H1 (cell line): ENCODE results near the gene IPO13. TPM values are rescaled to one million over a fixed set of nuclear protein-coding genes. Genes with fewer than 3 reads are reported as not detected.

Experiments
- CTCF ChIA-PET: fragments of 300-600 bp; sonication (Branson Sonifier 250); formaldehyde crosslinking; loops from one replicate; lab custom pipeline; 2021; ENCODE audit not compliant: partially characterized antibody; lab: Charles Lee
- POLR2A ChIA-PET: fragments of 300-600 bp; sonication (Branson Sonifier 250); formaldehyde crosslinking; loops from one replicate; lab custom pipeline; 2021; ENCODE audit warnings: inconsistent platforms; ENCODE audit not compliant: partially characterized antibody; lab: Charles Lee
- DNase-seq, 2 experiments: peaks; one replicate each; pipeline versions ENCODE4 v3.0.0 to v3.0.0-alpha.2; 2010 to 2022; ENCODE audit warnings: low spot score in 2 of 2, low read depth in 1 of 2, mixed read lengths in 1 of 2
- FAIRE-seq: peaks from 2 replicates; lab custom pipeline; 2011; peaks lifted over from hg19 to GRCh38; lab: Jason Lieb, UNC
- H2AFZ ChIP-seq: 2 replicates; pipeline ENCODE4 v1.8.1; 2012; ENCODE audit warnings: low read length, inconsistent platforms
- H2AK5ac ChIP-seq: 2 replicates; pipeline ENCODE4 v1.6.1; 2013; ENCODE audit warnings: low read depth, low read length
- H2BK120ac ChIP-seq: replicated peaks from 2 replicates; pipeline ENCODE3; 2013; ENCODE audit warnings: low read depth, low read length, inconsistent platforms
- H2BK12ac ChIP-seq: 2 replicates; pipeline ENCODE4 v1.6.1; 2013; ENCODE audit warnings: low read depth, low read length
- H2BK15ac ChIP-seq: 2 replicates; pipeline ENCODE4 v1.6.1; 2013; ENCODE audit warnings: low read length
- H2BK20ac ChIP-seq: 2 replicates; pipeline ENCODE4 v1.6.1; 2013; ENCODE audit warnings: low read length
- H2BK5ac ChIP-seq: 2 replicates; pipeline ENCODE4 v1.6.1; 2013; ENCODE audit warnings: low read depth, low read length
- H3K14ac ChIP-seq: 2 replicates; pipeline ENCODE4 v1.6.1; 2013; ENCODE audit warnings: inconsistent platforms; ENCODE audit not compliant: insufficient read length
- H3K18ac ChIP-seq: 2 replicates; pipeline ENCODE4 v1.6.1; 2013; ENCODE audit warnings: low read length; ENCODE audit errors: extremely low read depth
- H3K23ac ChIP-seq: 2 replicates; pipeline ENCODE4 v1.6.1; 2013; ENCODE audit warnings: inconsistent platforms; ENCODE audit not compliant: insufficient read length
- H3K23me2 ChIP-seq: 2 replicates; pipeline ENCODE4 v1.6.1; 2013; ENCODE audit warnings: low read depth, low read length
- H3K27ac ChIP-seq: 2 replicates; pipeline ENCODE4 v1.6.1; 2011; ENCODE audit warnings: low read depth, low read length, inconsistent platforms
- H3K27me3 ChIP-seq, 4 experiments: replicated peaks in 1 of 4; 1 replicate in 1 of 4; 2 replicates in 3 of 4; pipeline versions ENCODE4 v1.6.1 to v1.8.1; 2011 to 2013; ENCODE audit warnings: low read length in 3 of 4, mild to moderate bottlenecking in 3 of 4, inconsistent platforms in 2 of 4, mixed read lengths in 2 of 4, moderate library complexity in 1 of 4; ENCODE audit not compliant: control insufficient read depth in 3 of 4, insufficient read depth in 3 of 4; ENCODE audit errors: extremely low read depth in 1 of 4
- H3K36me3 ChIP-seq, 4 experiments: 2 replicates each; pipeline versions ENCODE4 v1.6.1 to v1.8.1; 2011 to 2013; ENCODE audit warnings: mild to moderate bottlenecking in 4 of 4, low read length in 3 of 4, moderate library complexity in 2 of 4, control low read depth in 1 of 4, inconsistent platforms in 1 of 4; ENCODE audit not compliant: insufficient read depth in 4 of 4, control insufficient read depth in 2 of 4
- H3K4ac ChIP-seq: replicated peaks from 2 replicates; pipeline ENCODE3; 2013; ENCODE audit warnings: low read length, low read depth, mixed read lengths, inconsistent platforms; ENCODE audit not compliant: insufficient read length
- H3K4me1 ChIP-seq, 4 experiments: replicated peaks in 1 of 4; 1 replicate in 1 of 4; 2 replicates in 3 of 4; pipeline versions ENCODE4 v1.6.1 to v1.8.1; 2011 to 2013; ENCODE audit warnings: low read length in 3 of 4, inconsistent platforms in 2 of 4, mixed read lengths in 1 of 4; ENCODE audit not compliant: insufficient read depth in 4 of 4, control insufficient read depth in 3 of 4
- H3K4me2 ChIP-seq, 2 experiments: 2 replicates each; pipeline versions ENCODE4 v1.6.1 to v1.8.1; 2011 to 2013; ENCODE audit warnings: low read depth in 2 of 2, low read length in 2 of 2, control low read depth in 1 of 2, inconsistent platforms in 1 of 2, mild to moderate bottlenecking in 1 of 2; ENCODE audit not compliant: insufficient read depth in 1 of 2
- H3K4me3 ChIP-seq, 4 experiments: fragments of 200-600, 300-600 bp in 1 of 4; sonication (generic), shearing (Covaris generic), sonication (Bioruptor Twin) in 1 of 4; 2 replicates each; pipeline versions ENCODE4 v1.5.1 to v1.8.1; 2011 to 2016; ENCODE audit warnings: low read length in 4 of 4, low read depth in 3 of 4, control low read depth in 2 of 4, inconsistent platforms in 2 of 4, mild to moderate bottlenecking in 2 of 4, mixed read lengths in 1 of 4, moderate library complexity in 1 of 4; ENCODE audit not compliant: insufficient read depth in 2 of 4; ENCODE audit errors: extremely low read depth in 1 of 4
- H3K56ac ChIP-seq: replicated peaks from 2 replicates; pipeline ENCODE3; 2013; ENCODE audit warnings: low read depth, mild to moderate bottlenecking, mixed read lengths, low read length, inconsistent platforms; ENCODE audit not compliant: insufficient read length
- H3K79me1 ChIP-seq: 2 replicates; pipeline ENCODE4 v1.6.1; 2013; ENCODE audit warnings: low read depth, low read length, control low read depth
- H3K79me2 ChIP-seq, 2 experiments: 2 replicates each; pipeline versions ENCODE4 v1.6.1 to v1.8.1; 2012 to 2013; ENCODE audit warnings: low read length in 2 of 2, mild to moderate bottlenecking in 2 of 2, inconsistent platforms in 1 of 2; ENCODE audit not compliant: insufficient read depth in 2 of 2, control insufficient read depth in 1 of 2
- H3K9ac ChIP-seq, 4 experiments: replicated peaks in 1 of 4; 1 replicate in 1 of 4; 2 replicates in 3 of 4; pipeline versions ENCODE4 v1.6.1 to v1.8.1; 2011 to 2013; ENCODE audit warnings: low read depth in 3 of 4, low read length in 3 of 4, control low read depth in 2 of 4, mild to moderate bottlenecking in 2 of 4, moderate library complexity in 2 of 4, inconsistent platforms in 1 of 4; ENCODE audit errors: extremely low read depth in 1 of 4
- H3K9me3 ChIP-seq, 2 experiments: 2 replicates each; pipeline versions ENCODE4 v1.6.1 to v1.8.1; 2012 to 2013; ENCODE audit warnings: mild to moderate bottlenecking in 2 of 2, moderate library complexity in 2 of 2, control low read depth in 1 of 2, inconsistent platforms in 1 of 2, low read depth in 1 of 2, low read length in 1 of 2, mixed read lengths in 1 of 2; ENCODE audit not compliant: insufficient read depth in 2 of 2
- H4K20me1 ChIP-seq, 2 experiments: replicated peaks in 1 of 2; 2 replicates each; pipeline versions ENCODE3 to v1.8.1; 2011 to 2013; ENCODE audit warnings: inconsistent platforms in 2 of 2, low read length in 2 of 2, mild to moderate bottlenecking in 1 of 2; ENCODE audit not compliant: insufficient read depth in 2 of 2, control insufficient read depth in 1 of 2
- H4K5ac ChIP-seq: 2 replicates; pipeline ENCODE4 v1.6.1; 2013; ENCODE audit warnings: low read length, low read depth, mixed read lengths, inconsistent platforms; ENCODE audit not compliant: insufficient read length
- H4K8ac ChIP-seq: 2 replicates; pipeline ENCODE4 v1.8.0; 2013; ENCODE audit warnings: mild to moderate bottlenecking, moderate library complexity, low read length, inconsistent platforms; ENCODE audit not compliant: insufficient read depth; ENCODE audit errors: extremely low read depth
- H4K91ac ChIP-seq: replicated peaks from 2 replicates; pipeline ENCODE3; 2013; ENCODE audit warnings: low read length, mixed read lengths, inconsistent platforms; ENCODE audit not compliant: insufficient read length
- CEBPB ChIP-seq: IDR thresholded peaks from 2 replicates; pipeline ENCODE4 v1.6.1; 2012; ENCODE audit warnings: low read depth, low read length
- RFX5 ChIP-seq: IDR thresholded peaks from 2 replicates; pipeline ENCODE4 v1.6.1; 2011; ENCODE audit warnings: low read depth, low read length, improper control_type of control experiment, borderline replicate concordance
- WGBS, 2 experiments: shearing (Covaris generic) in 1 of 2; methylation state at CpG; one replicate each; pipeline versions ENCODE4 v1.1.6 to v1.1.7; 2013 to 2015; ENCODE audit warnings: low lambda C conversion rate in 2 of 2, mixed read lengths in 2 of 2, inconsistent platforms in 1 of 2, low coverage in 1 of 2, missing lambda C conversion rate in 1 of 2; ENCODE audit not compliant: insufficient replicate concordance in 2 of 2, insufficient coverage in 1 of 2, insufficient read length in 1 of 2; ENCODE audit errors: extremely low coverage in 1 of 2, missing lambda C conversion rate in 1 of 2; 5-methylcytosine and 5-hydroxymethylcytosine counted together
- polyA plus RNA-seq, 7 experiments: library from polyadenylated mRNA; depleted of rRNA in 3 of 7; stranded (reverse) in 5 of 7; unstranded in 2 of 7; fragments of >200 nt in 5 of 7; fragments of 200-250 nt in 2 of 7; gene quantifications; 1 replicate in 5 of 7; 2 replicates in 1 of 7; 4 replicates in 1 of 7; pipeline versions ENCODE4 v1.2.1 to v1.2.3, GENCODE V29; 2011 to 2013; ENCODE audit warnings: missing spikeins in 2 of 7, mixed read lengths in 2 of 7
- total RNA-seq: library from RNA; stranded (reverse); fragmentation: NEBNext Ultra II Directional; extraction: Animal tissue kit (Norgen Biotek cat#: 25700); gene quantifications from 2 replicates; pipeline ENCODE4 v1.2.1, GENCODE V29; 2021

Gene IPO13
- total and polyA plus RNA-seq, 2 of the 8 experiments (the other 6 are each of a cell fraction or from before 2014, with no cell fraction given) = 23.0 to 27.0 TPM

DNA sequence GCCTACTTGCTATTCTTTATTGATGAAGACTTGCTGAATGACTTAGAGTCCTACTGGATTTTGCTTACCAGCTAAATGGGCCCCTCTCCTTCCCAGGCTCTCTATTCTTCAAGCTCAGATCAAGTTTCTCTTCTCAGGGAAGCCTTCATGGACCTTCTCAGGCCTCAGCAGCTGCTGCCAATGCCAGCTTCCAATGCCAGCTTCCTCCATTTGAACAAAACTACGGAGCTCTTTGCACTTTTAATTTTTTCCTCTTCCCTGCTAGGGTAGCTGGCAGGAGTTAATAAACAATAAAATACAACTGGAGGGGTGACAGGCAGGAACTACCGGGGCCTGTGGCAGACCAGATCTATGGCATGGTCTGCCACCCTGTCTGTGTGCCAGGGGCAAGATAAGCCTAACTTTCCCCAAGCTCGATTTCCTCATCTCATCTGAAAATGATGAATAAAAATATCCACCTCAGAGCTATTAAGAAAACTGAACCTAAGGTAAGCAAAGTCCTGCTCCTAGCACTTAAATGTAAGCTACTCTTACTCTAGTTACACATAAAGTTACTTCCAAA, 995 bp upstream of the IPO13 start:
- no peak overlapping the region for H3K14ac ChIP-seq
- POLR2A ChIA-PET = interaction anchor here (0.6 to 6.8 kb wide), 10 partner anchors 10 to 182 kb away, joined by 3 to 29 read pairs (median 4); partner anchors contain the start of genes ATP6V0B, CCDC24, DPH2 and SLC6A9
- peak overlapping the region; percentile 31 to 77 (median 41); a peak in 7 of 8 replicates for H3K4me3 ChIP-seq

More for the DNA sequence above, 995 bp upstream of the IPO13 start:
- Histone ChIP-seq H2BK12ac (no peak overlapping the region), H3K9me3 (no peaks in the 10 kb centered on the region), H3K23ac (no peak overlapping the region), H3K27me3 (no peaks in the 10 kb centered on the region; a peak in 1 of 7 replicates), H3K27ac (no peak overlapping the region), H2BK120ac (no peak overlapping the region), H3K4me2 (peak overlapping the region; percentile 66 to 98), H3K23me2 (peaks cover 3% of the 10 kb centered on the region; the same call in 1 of the 2 replicates), H2BK20ac (no peak overlapping the region), H4K5ac (no peak overlapping the region), H3K18ac (no peak overlapping the region), H3K9ac (no peak overlapping the region), H2BK5ac (no peak overlapping the region), H4K8ac (no peak overlapping the region), H3K56ac (no peak overlapping the region), H2BK15ac (no peak overlapping the region), H3K4ac (no peak overlapping the region), H4K20me1 (peaks cover 0 to 4% of the 10 kb centered on the region in 2 experiments), H3K4me1 (peaks cover 0 to 17% (median 4%) of the 10 kb centered on the region in 4 experiments; a peak in 5 of 7 replicates), H3K79me2 (no peaks in the 10 kb centered on the region), H4K91ac (no peak overlapping the region), H3K36me3 (no peaks in the 10 kb centered on the region; a peak in 1 of 8 replicates), H2AK5ac (no peak overlapping the region), H2AFZ (no peak overlapping the region), H3K79me1 (peaks cover 3% of the 10 kb centered on the region; the same call in 1 of the 2 replicates)
- FAIRE-seq (no peak), DNase-seq (no peak)
- WGBS, 2 experiments = 70% methylated on average over 3 of the region's 3 CpGs; no CpG with 5 or more reads in 1 of the 2 experiments
- TF ChIP-seq CEBPB (peak; percentile 61), RFX5 (no peak)
- CTCF ChIA-PET = interaction anchor here (0.8 to 10.8 kb wide), 20 partner anchors 10 to 240 kb away, joined by 3 to 151 read pairs (median 4); partner anchors contain the start of genes ARTN and DPH2
